ENCODE data around the gene NAGLU.

NAGLU gene

DNA sequence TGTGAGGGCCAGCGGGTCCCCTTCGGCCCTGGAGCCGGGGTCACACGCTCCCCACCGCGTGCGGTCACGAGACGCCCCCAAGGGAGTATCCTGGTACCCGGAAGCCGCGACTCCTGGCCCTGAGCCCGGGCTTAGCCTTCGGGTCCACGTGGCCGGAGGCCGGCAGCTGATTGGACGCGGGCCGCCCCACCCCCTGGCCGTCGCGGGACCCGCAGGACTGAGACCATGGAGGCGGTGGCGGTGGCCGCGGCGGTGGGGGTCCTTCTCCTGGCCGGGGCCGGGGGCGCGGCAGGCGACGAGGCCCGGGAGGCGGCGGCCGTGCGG, at the start of gene NAGLU:
Gene NAGLU (plus strand): TSS at position 194 of the 324 bp plus-strand sequence. CDS start 32 bp downstream, at position 226.
- TF ChIP-seq, protein P1, sequence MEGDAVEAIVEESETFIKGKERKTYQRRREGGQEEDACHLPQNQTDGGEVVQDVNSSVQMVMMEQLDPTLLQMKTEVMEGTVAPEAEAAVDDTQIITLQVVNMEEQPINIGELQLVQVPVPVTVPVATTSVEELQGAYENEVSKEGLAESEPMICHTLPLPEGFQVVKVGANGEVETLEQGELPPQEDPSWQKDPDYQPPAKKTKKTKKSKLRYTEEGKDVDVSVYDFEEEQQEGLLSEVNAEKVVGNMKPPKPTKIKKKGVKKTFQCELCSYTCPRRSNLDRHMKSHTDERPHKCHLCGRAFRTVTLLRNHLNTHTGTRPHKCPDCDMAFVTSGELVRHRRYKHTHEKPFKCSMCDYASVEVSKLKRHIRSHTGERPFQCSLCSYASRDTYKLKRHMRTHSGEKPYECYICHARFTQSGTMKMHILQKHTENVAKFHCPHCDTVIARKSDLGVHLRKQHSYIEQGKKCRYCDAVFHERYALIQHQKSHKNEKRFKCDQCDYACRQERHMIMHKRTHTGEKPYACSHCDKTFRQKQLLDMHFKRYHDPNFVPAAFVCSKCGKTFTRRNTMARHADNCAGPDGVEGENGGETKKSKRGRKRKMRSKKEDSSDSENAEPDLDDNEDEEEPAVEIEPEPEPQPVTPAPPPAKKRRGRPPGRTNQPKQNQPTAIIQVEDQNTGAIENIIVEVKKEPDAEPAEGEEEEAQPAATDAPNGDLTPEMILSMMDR (IDR thresholded peaks at IDR 0.05): no peak

DNA sequence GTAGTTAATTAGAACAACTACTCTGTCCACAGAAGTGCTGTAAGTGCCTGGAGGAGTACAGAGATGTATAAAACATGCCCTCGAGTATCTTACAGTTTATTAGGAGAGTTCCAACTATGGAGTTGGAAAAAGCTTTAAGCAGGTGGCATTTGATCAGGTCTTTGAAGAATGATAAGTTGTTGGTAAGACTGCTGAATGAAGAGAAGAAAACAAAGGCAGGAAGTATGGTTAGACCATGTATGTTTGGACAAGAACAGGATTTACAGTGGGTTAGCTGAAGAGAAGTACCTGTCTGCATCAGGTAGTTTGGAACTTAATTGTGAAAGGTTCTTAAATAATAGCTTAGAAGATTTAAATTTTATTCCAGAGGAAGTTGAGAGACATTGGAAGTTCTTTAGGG, 48.0 kb upstream of the NAGLU start:
- TF ChIP-seq, protein P1 (IDR thresholded peaks at IDR 0.05): no peak

DNA sequence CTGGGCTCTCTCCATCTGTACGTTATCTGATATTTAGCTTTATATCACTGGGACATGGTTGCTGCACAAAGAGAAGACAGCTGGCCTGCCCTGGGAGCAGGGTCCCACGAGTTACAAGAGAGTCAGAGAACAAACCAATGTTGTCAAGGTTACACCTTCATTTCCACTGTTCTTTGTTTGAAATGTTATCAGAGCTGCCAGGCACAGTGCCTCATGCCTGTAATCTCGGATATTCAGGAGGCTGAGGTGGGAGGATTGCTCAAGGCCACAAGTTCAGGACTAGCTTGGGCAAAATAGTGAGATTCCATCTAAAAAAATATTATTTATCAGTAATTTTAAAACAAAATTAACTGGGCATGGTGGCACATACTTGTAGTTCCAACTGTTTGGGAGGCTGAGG, 42.7 kb upstream of the NAGLU start:
- TF ChIP-seq, protein P1 (IDR thresholded peaks at IDR 0.05): no peak

DNA sequence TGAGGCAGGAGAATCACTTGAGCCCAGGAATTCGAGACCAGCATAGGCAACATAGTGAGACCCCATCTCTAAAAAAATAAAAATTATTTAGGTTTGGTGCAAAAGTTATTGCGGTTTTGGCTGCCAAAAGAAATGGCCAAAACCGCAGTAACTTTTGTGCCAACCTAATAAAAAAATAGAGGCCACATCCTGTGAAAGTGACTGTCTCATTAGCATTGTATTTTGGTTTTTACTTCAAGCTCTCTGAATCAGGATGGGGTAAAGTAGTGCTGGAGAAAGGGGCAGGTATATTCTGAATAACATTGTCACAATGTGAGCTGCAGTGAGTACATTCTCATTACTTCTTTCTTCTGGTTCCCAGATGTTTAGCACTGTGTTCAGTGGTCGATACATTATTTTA, 41.4 kb upstream of the NAGLU start:
- TF ChIP-seq, protein P1 (IDR thresholded peaks at IDR 0.05): no peak

DNA sequence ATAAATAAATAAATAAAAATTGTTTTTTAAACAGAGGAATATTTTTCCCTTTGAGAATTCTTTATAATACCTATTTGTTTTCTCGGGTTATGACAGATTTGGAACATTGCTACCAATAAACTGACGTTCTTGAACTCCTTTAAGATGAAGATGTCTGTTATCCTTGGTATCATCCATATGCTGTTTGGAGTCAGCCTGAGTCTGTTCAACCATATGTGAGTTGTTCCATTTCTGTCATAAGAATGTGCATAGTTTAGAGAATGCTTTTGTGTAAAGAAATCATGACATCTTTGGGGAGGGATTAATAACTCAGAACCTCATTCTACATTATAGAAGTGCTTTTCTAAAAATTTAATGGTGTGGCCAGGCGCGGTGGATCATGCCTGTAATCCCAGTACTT, 37.2 kb upstream of the NAGLU start:
- TF ChIP-seq, protein P1 (IDR thresholded peaks at IDR 0.05): no peak

DNA sequence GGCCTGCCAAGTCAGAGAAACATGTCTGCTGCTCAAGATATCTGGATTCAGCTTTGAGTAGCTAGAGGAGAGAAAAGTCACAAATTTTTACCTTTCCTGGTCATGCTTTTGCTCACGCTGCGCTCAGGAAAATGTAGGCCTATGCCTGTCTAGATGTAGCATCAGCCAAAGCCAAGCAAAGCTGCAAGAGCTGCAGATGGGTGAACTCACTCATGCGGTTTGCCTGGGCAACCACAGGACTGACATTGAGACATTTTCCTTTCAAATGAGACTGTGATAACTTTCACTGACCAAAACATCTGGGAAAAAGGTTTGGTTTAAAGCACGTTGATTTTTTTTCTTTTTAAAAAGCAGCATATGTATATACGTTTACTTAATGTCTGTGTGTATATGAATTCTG, 34.0 kb upstream of the NAGLU start:
- TF ChIP-seq, protein P1 (IDR thresholded peaks at IDR 0.05): no peak

DNA sequence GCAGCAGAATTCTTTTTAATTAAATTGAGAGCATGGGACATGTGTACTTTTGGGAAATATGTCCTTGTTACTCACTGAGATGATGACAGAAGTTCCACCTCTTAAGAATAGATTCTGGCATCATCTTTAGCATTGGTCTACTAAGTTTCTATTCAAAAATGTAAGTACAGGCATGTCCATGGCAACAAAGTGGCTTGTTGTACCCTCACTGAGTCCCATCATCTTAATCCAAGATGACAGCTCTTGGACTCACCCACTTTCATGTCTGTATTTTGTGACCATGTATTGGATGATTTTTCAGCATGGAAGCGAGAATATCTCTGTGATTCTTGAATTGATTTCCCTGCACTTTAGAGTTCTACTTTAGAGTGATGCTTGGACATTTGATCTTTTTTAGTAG, 33.1 kb upstream of the NAGLU start:
- TF ChIP-seq, protein P1 (IDR thresholded peaks at IDR 0.05): no peak

DNA sequence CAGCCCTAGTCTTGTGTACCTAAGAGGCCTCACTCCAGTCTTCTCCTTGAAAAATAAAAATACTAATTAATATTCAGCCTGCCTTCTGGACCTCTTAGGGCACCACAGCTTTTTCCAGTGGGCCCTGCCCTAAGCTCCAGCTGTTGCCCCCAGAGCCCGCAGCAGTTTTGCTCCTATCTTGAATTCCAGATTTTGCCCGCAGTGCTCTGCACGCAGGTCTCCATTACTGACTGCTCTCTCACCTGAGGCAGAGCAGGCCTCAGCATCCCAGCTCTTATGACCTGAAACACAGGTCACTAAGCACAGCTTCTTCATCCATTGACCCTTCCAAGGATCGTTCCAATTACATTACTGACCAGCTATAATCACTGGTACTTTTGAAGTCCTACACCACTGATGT, 28.4 kb upstream of the NAGLU start:
- TF ChIP-seq, protein P1 (IDR thresholded peaks at IDR 0.05): no peak

All from LNCAP (cell line).